Astrocyte of the hippocampus (primary cell): ENCODE data around the gene IL1RN.

ENCODE experiments used
- DNase-seq: peaks from one replicate; pipeline ENCODE4 v3.0.0; 2011; ENCODE audit warnings: low read depth, low spot score

IL1RN gene

DNA sequence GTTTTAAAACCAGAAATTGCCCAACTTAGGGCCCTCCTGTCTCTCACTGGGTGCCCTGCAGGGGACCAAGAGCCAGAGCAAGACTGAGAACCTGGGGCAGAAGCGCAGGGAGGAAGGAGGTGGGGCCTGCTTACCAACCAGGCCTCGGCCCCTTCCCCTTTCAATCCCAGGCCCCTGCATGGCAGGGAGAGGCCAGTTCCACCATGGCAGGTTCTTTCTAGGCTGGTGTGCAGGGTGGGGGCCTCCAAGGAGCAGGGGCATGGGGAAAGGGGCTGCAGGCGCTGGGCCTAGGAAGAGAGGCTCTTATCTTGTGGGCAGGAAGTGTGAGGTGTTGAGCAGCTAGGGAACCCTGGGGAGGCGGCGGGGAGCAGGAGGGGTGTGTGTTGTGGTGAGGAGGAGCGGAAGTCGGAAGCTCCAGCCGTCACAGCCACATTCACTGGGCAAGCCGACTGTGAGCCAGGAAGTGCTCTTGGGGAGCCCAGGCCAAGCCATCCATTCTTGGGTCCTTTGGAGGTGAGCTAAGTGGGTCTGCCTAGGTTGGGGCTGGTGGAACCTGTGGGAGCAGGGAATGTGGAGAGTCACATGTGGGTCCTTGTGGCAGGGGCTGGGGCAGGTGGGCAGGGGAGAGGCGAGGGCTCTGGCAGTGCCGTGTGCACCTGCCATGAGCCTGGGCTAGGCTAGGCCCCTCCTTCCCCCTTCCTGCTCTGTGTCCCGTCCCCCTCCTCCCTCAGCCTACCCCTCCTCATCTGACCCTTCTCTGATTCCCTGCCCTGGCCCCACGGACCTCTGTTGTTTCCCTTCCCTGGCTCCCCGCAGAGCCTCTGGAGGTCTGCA lies 46.4 kb downstream of the IL1RN start, which contains the start of gene PSD4:
TSS of gene PSD4 (plus strand) at position 430 of the 834 bp plus-strand sequence. CDS start 8,486 bp downstream, outside the sequence.
- no peak for DNase-seq

DNA sequence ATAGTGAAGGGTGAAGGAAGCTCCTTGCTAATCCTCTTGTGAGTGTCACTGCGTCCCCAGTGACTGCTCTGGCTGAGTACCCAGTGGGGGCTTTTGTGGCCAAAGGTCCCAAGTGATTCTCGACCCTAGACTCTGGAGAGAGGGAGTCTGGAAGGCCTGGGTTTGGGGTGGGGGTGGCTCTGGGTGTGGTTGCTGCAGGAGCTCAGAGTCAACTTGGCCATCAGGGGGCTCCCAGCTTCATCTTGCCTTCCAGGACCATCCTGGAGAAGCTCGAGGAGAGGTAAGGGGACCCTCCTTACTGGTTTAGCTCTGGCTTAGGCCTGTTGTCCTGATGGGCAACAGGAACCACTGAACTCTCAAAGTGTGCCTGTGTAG lies 47.0 kb downstream of the IL1RN start:
- DNase-seq: no peak

DNA sequence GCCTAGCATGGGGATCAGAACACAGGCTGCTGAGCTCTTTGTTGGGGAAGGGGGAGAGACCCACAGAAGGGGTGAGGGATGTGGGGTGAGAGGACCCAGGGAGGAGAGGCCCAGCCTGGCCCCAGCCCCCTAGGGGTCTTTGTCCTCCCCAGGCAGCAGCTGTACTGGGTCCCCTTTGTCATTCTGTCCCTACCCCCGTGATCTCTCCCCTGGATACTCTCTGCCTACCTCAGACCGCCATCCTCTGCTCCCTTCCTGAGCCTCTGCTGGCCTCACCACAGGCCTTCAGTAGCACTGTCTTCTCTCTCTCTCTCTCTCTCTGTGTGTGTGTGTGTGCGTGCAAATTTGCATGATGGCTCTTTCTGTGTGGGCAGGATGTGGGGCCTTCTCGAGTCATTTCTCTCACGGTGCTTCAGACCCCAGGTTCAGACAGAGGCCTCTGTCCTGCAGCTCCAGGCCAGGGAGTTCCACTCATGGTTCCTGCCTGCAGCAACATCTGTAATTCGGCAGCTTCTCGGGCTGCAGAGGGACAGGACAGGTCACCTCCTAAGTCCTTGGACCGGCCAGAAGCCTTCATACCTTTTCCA lies 47.7 kb downstream of the IL1RN start:
- DNase-seq: no peak

DNA sequence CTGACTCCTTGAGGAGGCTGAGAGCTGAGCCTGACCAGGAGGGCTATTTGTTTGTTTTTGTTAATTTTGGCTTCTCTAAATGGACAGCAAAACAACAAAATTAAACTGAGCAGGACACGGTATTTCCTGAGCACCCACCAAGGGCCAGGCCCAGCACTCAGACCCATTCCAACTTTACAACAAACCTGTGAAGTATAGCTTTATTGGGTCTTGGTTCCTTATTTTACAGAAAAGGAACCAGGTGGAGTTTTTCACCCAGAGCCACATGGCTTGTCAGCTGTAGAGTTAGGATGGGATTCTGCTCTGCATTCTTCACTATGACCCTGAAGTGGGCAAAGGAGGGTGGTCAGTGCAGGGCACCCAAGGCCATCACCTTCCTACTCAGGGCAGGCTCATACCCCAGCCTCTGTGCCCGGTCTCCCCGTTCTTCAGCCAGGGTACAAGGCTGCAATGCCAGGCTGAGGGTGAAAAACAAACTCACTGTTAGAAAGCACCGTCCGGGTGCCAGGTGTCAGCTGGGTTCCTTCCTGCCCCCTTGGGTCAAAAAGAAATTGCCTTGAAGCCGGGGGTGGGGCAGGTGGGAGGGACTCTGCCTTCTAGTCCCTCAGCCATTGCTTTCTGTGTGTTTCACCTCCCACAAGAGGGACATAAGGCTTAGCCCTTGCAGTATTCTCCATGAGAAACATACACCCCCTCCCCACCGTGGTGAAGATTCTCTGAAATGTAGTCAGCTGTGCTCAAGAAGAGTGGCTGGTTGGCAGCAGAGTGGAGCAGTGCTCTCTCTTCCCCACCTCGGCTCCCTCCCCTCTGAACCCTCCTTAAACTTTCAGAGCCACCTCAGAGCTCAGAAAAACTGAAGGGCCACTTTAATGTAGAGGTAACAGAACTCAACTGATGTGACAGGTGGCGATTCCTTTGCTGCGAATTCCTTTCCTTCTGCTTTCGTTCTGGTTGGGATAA lies 48.6 kb downstream of the IL1RN start:
- no peak for DNase-seq

DNA sequence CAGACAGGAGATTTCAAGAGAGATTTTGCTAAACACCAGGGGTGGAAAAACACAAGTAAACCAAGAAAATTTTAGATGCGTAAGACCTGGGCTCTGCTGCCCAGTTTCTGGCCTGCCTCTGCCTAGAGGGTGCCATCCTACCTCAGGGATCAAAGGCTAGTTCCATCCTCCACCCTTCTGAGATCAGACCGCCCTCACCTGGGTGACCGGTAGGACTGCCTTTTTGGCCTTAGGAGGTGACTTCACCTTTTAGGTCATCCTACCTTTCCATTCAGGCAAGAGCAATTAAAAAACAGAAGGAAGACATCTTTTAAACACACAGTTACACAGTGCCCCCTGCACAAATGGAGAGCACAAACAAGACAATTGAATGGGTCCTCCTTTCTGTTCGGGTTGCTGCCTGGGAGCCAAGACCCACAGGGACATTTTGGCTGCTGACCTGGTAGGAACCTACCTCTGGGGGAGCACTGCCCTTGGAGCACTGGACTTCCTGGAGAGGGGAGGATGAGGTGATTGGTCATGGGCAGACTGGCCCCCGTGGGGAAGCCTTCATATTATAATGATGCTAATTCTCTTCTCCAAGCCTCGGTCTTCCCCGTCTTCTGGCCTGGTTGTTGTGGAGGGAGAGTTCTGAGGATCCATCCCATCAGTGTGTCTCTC lies 49.4 kb downstream of the IL1RN start:
- DNase-seq: no peak

DNA sequence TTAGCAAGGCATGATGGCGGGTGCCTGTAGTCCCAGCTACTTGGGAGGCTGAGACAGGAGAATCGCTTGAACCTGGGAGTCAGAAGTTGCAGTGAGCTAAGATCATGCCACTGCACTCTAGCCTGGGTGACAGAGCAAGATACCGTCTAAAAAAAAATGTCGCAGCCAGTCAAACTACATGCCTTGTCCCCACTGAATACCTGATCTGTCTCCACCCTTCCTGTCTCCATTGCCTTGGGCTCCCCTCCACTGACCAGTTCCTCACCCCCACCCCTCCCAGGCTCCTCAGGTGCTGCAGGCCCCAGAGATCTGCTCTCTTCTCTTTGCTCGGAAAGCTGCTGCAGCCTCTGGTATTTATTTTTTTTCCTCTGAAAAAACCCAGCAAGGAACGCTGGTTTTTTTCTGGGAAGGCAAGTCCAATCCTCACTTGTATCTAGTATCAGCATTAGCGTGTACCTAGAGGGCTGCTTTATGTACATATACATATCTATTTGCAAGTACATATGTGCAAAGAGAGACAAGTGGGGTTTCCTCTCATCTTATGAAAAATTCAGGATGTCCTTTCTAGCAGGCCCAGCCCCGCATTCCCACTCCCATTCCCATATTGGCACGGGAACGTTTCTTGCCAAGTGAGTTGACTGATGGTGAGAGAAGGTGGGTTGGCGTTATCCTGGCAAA lies 50.8 kb downstream of the IL1RN start:
- DNase-seq: no peak

DNA sequence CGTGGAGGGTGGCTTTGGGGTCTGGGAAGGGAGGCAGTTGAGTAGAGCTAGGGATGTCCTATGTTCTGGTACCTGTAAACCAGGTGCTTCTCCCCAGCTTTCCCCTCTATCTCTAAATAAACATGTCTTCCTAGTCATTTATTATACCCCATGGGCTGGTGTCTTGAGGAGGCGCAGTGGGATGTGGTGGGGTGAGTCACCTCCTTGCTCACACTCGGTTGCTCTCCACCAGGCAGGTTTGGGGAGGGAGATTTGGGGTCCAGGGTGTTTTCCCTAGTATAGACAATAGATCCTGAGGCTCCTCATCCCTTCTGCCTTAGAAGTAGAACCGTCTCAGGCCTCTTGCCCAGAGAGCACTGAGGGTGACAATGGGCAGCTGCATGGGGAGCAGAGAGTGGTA lies 51.5 kb downstream of the IL1RN start:
- DNase-seq: no peak

DNA sequence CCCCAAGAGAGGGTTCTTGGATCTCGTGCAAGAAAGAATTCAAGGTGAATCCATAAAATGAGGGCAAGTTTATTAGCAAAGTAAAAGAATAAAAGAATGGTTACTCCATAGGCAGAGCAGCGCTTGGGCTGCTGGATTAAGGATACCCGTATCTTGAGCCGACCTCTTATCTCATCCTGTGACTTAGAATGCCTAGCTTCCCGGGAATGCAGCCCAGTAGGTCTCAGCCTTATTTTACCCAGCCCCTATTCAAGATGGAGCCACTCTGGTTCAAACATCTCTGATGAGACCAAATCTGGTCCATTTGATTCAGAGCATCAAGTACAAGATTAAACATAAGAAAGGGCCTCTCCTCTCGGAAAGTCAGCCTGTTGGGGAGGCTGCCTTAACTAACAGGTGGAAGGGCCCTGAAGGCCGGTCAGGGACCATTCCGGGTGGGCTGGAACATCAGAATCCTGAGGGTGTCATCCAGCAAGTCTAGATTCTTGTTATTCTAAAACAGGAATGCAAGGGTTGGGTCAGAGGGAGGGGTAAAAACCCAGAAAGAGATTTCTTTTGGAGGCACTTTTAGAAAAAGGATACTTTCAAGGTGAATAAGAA lies 52.1 kb downstream of the IL1RN start:
- no peak for DNase-seq

DNA sequence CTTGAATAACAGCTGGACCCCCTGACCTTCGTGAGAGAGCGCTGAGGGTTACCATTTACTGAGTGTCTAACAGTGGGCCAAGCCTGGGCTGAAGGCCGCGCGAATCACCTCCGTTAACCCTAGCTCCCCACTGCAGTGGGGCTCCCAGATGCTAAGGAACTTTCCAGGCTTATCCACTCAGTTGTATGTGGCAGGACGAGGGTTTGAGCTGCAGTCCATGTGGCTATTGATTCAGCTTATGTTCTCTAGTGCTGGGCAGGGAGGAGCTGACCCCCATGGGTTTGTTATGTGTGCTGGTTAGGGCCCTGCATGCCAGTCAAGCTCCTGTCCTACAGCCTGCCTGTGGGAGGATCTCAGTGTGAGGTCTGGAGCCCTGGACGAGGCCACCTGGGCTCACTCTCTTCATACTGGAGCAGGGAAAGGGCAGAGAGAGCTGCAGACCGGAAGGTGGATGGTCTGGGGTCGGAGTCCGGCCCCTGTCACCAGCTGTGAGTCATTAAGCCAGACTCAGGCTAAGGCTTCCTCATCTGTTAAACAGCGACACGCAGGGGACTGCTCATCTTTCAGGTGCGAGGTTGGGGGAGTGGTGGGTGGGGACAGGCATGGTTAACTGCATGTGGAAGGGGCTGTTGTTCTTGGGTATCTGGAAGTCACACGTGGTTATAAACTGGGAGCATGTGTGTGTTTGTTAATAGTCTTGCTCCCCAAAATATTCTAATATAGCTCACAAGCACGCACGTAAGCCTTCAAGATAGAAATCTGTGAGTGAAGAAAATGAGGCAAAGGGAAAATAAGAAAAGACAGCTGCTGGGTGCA lies 52.9 kb downstream of the IL1RN start:
- DNase-seq: no peak

DNA sequence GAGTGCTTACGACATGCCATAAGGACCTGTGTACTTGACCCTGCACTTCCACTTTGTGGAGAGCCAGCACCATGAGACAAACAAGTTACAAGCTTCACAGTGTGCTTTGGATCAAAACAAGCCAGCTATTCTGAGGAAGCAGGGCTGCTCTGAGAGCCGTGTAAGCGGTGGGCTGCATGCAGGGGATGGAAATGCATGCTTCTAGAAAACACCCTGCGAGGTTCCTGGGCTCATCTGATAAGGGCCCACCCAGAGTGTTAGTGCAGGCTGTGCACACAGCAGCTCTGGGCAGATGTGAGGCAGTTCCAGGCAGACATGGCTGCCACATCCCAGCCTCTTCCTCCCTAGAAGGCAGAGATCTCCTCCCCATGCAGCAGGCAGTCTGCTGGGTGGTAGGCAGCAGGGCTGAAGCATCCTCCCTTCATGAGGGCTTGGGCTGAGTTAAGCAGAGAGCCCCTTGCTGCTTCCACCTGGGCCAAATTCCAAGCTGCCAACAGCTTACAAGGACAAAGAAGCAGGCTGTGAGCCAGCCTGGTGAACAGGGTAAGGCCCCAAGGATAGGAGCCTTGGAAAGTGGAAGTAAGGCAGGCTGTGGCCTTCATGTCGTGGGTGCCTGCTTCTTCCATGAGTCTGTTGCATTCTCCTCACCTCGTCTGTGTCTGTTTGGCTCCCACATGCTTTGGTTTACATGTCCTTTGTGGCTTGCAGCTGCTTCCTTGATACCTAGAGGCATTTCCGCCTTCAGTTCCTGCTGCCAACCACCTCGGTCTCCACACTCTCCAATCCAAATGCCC lies 54.1 kb downstream of the IL1RN start:
- DNase-seq: peak; percentile 34

DNA sequence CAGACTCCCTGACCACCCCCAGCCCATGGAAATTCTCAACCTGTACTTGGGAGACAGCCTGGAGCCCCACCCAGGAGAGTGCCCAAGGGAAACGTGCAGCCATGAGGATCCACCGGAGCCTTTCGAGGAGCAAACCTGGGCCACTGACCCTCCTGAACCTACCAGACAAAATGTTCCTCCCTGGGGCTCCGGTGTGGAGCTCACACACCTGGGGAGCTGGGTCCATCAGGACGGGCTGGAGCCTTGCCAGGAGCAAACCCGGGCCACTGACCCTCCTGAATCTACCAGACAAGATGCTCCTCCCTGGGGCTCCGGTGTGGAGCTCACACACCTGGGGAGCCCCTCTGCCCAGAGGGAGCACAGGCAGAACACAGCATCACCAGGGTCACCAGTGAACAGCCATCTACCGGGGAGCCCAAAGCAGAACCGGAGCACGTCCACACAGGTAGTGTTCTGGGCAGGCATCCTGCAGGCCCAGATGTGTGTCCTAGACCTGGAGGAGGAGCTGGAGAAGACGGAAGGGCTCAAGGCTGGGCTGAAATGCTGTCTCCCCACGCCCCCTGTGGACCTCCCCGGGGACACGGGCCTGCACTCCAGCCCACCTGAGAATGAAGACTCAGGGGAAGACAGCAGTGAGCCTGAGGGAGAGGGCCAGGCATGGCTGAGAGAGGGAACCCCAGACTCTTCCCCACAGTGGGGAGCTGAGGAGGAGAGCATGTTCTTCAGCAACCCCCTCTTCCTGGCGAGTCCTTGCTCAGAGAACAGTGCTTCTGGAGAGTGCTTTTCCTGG lies 55.3 kb downstream of the IL1RN start:
- DNase-seq: no peak

DNA sequence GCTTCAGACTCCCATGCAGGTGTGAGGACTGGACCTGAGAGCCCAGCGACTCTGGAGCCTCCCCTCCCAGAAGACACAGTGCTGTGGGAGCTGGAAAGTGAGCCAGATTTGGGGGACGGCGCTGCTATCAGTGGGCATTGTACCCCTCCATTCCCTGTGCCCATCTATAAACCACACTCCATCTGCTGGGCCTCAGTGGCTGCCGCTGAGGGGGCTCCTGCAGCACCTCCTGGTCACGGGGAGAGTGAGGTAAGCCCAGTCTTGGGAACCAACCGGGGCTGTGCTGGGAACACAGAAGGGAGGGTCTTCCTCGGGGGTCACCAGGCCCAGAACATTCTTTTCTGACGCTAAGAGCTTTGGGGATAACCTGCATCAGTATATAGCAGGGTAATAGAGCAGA lies 55.9 kb downstream of the IL1RN start:
- no peak for DNase-seq
